Measurements from ENCODE around the gene RFNG. TPM values are rescaled to one million over a fixed set of nuclear protein-coding genes. Genes with fewer than 3 reads are reported as not detected.
A peak's percentile ranks its signal among the peaks of the same experiment; 100 is the strongest.

Gene RFNG
- total and polyA plus RNA-seq, 2 of the 13 experiments (the other 11 are each of a cell fraction or from before 2014, with no cell fraction given): 61.4 to 64.0 TPM

DNA sequence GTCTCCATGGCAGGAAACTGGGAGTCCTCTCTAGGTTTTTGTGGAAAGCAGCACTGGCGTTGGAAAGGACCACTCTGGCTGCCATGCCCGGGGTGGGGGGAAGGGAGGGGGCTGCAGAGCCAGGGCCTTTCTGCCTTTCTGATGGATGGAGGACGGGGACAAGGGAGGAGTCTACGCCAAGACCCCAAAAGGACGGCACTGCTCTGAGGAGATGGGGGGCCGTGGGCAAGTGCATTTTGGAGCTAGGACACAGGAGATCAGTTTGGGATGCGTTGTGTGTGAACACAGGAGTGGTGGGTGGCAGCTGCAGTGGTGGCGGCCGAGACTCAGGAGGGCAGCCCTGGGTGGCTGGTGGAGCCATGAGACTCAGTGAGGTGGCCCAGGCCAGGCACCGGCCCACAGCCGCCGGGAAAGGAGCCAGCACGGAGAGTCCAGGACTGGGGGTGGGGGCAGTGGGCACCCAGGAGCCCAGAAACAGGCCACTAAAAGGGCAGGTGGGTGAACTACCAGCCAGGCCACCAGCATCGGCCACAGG is 31.0 kb downstream of the RFNG start:
- H3K9me3 ChIP-seq (ENCODE audit: low read length): no peaks in the 10 kb centered on the region
- peak overlapping the region; percentile 95 for H3K9ac ChIP-seq (ENCODE audit: insufficient read depth, low read depth, low read length)
- peak overlapping the region; percentile 39 for H3K27ac ChIP-seq (ENCODE audit: extremely low read length, insufficient read depth, low read length)
- H3K4me1 ChIP-seq (ENCODE audit: insufficient read depth, low read length): peaks cover 82% of the 10 kb centered on the region
- intact Hi-C loops (cut with micrococcal nuclease; ENCODE audit: unreplicated experiment): loop anchor here (1.0 to 5.0 kb wide), 5 partner anchors 20 to 153 kb away; no protein-coding TSS in a partner anchor
- ATAC-seq: no peak
- H2AFZ ChIP-seq (ENCODE audit: low read length): no peak overlapping the region
- peak overlapping the region; percentile 95 for H3K4me2 ChIP-seq (ENCODE audit: low read depth, low read length)
- 66% methylated on average over 14 of the region's 14 CpGs for WGBS (ENCODE audit: low lambda C conversion rate)
- ChIA-PET POLR2A (interaction anchor here (1.0 to 14.1 kb wide), 25 partner anchors 9 to 294 kb away, joined by 3 to 470 read pairs (median 7); partner anchors contain the start of genes ASPSCR1, DCXR, FASN and MAFG), CTCF (ENCODE audit: low intra/inter-chr PET ratio, low total read pairs) (interaction anchor here (1.1 to 6.8 kb wide), 11 partner anchors 20 to 150 kb away, joined by 3 to 181 read pairs (median 5); partner anchors contain the start of gene NOTUM)
- H3K4me3 ChIP-seq (replicated peaks in 1 of 3; ENCODE audit: insufficient read depth in 1 of 3, low read depth in 2 of 3, low read length in 3 of 3): peak overlapping the region in 2 of 3 experiments; percentile 79 to 90; a peak in 4 of 6 replicates
- H3K36me3 ChIP-seq (replicated peaks in 1 of 2; ENCODE audit: control insufficient read depth in 1 of 2, insufficient read depth in 2 of 2, low read length in 2 of 2): peaks cover 4 to 8% of the 10 kb centered on the region in 2 experiments; a peak in 3 of 5 replicates
- no peaks in the 10 kb centered on the region; a peak in 1 of 5 replicates for H3K27me3 ChIP-seq (ENCODE audit: control insufficient read depth in 1 of 2, insufficient read depth in 2 of 2, low read length in 2 of 2)
- no TSS peak for BruUV-seq (replicated peaks)
- in situ Hi-C loops (cut with HindIII; ENCODE audit: extremely low pct_ligation_motif_present, low pct_unique_long_range_greater_than_20kb): loop anchor here (5.0 kb wide), 1 partner anchor 63 kb away; no protein-coding TSS in a partner anchor
- no peak for FAIRE-seq
- no peaks in the 10 kb centered on the region; the same call in 1 of the 2 replicates for H4K20me1 ChIP-seq (ENCODE audit: insufficient read depth, low read length)
- peaks cover 41% of the 10 kb centered on the region for H3K79me2 ChIP-seq (ENCODE audit: insufficient read depth, low read length)
- no peak for DNase-seq (ENCODE audit: low spot score)
- TF ChIP-seq MEIS2 (CRISPR knock-in tag; IDR thresholded peaks at IDR 0.05): 0 out of 2 replicates have a peak, but pooled peaks have one; percentile 56
- TF ChIP-seq SMAD9 (CRISPR knock-in tag; IDR thresholded peaks at IDR 0.05): 0 out of 2 replicates have a peak, but pooled peaks have one; percentile 21
- 0 out of 2 replicates have a peak, but pooled peaks have one; percentile 15 for TF ChIP-seq ZNF546 (CRISPR knock-in tag; conservative IDR thresholded peaks at IDR 0.05)
- no peak for TF ChIP-seq ETV5 (CRISPR knock-in tag; IDR thresholded peaks at IDR 0.05; ENCODE audit: borderline replicate concordance)
- TF ChIP-seq PAWR (CRISPR knock-in tag; IDR thresholded peaks at IDR 0.05; ENCODE audit: borderline replicate concordance): no peak
- TF ChIP-seq U2AF1 (optimal IDR thresholded peaks at IDR 0.05; ENCODE audit: low read depth, low read length): peak; percentile 58
- TF ChIP-seq, protein P1, sequence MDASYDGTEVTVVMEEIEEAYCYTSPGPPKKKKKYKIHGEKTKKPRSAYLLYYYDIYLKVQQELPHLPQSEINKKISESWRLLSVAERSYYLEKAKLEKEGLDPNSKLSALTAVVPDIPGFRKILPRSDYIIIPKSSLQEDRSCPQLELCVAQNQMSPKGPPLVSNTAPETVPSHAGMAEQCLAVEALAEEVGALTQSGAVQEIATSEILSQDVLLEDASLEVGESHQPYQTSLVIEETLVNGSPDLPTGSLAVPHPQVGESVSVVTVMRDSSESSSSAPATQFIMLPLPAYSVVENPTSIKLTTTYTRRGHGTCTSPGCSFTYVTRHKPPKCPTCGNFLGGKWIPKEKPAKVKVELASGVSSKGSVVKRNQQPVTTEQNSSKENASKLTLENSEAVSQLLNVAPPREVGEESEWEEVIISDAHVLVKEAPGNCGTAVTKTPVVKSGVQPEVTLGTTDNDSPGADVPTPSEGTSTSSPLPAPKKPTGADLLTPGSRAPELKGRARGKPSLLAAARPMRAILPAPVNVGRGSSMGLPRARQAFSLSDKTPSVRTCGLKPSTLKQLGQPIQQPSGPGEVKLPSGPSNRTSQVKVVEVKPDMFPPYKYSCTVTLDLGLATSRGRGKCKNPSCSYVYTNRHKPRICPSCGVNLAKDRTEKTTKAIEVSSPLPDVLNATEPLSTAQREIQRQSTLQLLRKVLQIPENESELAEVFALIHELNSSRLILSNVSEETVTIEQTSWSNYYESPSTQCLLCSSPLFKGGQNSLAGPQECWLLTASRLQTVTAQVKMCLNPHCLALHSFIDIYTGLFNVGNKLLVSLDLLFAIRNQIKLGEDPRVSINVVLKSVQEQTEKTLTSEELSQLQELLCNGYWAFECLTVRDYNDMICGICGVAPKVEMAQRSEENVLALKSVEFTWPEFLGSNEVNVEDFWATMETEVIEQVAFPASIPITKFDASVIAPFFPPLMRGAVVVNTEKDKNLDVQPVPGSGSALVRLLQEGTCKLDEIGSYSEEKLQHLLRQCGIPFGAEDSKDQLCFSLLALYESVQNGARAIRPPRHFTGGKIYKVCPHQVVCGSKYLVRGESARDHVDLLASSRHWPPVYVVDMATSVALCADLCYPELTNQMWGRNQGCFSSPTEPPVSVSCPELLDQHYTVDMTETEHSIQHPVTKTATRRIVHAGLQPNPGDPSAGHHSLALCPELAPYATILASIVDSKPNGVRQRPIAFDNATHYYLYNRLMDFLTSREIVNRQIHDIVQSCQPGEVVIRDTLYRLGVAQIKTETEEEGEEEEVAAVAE (CRISPR knock-in tag; IDR thresholded peaks at IDR 0.05; ENCODE audit: borderline replicate concordance): no peak
- TF ChIP-seq CENPT (CRISPR knock-in tag; IDR thresholded peaks at IDR 0.05; ENCODE audit: low read depth): no peak
- TF ChIP-seq, protein P2, sequence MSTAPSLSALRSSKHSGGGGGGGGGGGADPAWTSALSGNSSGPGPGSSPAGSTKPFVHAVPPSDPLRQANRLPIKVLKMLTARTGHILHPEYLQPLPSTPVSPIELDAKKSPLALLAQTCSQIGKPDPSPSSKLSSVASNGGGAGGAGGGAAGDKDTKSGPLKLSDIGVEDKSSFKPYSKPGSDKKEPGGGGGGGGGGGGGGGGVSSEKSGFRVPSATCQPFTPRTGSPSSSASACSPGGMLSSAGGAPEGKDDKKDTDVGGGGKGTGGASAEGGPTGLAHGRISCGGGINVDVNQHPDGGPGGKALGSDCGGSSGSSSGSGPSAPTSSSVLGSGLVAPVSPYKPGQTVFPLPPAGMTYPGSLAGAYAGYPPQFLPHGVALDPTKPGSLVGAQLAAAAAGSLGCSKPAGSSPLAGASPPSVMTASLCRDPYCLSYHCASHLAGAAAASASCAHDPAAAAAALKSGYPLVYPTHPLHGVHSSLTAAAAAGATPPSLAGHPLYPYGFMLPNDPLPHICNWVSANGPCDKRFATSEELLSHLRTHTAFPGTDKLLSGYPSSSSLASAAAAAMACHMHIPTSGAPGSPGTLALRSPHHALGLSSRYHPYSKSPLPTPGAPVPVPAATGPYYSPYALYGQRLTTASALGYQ (CRISPR knock-in tag; IDR thresholded peaks at IDR 0.05): 0 out of 2 replicates have a peak, but pooled peaks have one; percentile 54
- no peak for TF ChIP-seq CEBPG (CRISPR knock-in tag; IDR thresholded peaks at IDR 0.05)
- TF ChIP-seq SRSF1 (optimal IDR thresholded peaks at IDR 0.05; ENCODE audit: low read depth, low read length): peak; percentile 61
- TF ChIP-seq, protein P3, sequence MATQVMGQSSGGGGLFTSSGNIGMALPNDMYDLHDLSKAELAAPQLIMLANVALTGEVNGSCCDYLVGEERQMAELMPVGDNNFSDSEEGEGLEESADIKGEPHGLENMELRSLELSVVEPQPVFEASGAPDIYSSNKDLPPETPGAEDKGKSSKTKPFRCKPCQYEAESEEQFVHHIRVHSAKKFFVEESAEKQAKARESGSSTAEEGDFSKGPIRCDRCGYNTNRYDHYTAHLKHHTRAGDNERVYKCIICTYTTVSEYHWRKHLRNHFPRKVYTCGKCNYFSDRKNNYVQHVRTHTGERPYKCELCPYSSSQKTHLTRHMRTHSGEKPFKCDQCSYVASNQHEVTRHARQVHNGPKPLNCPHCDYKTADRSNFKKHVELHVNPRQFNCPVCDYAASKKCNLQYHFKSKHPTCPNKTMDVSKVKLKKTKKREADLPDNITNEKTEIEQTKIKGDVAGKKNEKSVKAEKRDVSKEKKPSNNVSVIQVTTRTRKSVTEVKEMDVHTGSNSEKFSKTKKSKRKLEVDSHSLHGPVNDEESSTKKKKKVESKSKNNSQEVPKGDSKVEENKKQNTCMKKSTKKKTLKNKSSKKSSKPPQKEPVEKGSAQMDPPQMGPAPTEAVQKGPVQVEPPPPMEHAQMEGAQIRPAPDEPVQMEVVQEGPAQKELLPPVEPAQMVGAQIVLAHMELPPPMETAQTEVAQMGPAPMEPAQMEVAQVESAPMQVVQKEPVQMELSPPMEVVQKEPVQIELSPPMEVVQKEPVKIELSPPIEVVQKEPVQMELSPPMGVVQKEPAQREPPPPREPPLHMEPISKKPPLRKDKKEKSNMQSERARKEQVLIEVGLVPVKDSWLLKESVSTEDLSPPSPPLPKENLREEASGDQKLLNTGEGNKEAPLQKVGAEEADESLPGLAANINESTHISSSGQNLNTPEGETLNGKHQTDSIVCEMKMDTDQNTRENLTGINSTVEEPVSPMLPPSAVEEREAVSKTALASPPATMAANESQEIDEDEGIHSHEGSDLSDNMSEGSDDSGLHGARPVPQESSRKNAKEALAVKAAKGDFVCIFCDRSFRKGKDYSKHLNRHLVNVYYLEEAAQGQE (IDR thresholded peaks at IDR 0.05; ENCODE audit: borderline replicate concordance in 1 of 2, low read depth in 1 of 2, low read length in 2 of 2): no peak
- TF ChIP-seq ZNF891 (CRISPR knock-in tag; IDR thresholded peaks at IDR 0.05): peak; percentile 15; the same call in 1 of the 2 replicates
